ENCODE data around the gene PPP1R3E.

The PPP1R3E gene

GRCh38 chr14:23258256-23258655 lies 44.4 kb downstream of the PPP1R3E start:
- no peak for TF ChIP-seq CTCF (IDR thresholded peaks at IDR 0.05; ENCODE audit: low read depth, low read length, missing control alignments)
- H3K4me3 ChIP-seq (replicated peaks; ENCODE audit: low read depth, low read length): no peak overlapping the region
- no peak for DNase-seq (ENCODE audit: extremely low read depth, low read depth)

GRCh38 chr14:23252420-23253333 lies 50.0 kb downstream of the PPP1R3E start:
- no peak overlapping the region for H3K4me3 ChIP-seq (replicated peaks; ENCODE audit: low read depth, low read length)
- no peak for DNase-seq (ENCODE audit: extremely low read depth, low read depth)

GRCh38 chr14:23252006-23252405 lies 50.7 kb downstream of the PPP1R3E start:
- DNase-seq (ENCODE audit: extremely low read depth, low read depth): no peak
- no peak overlapping the region for H3K4me3 ChIP-seq (replicated peaks; ENCODE audit: low read depth, low read length)
- no peak for TF ChIP-seq CTCF (IDR thresholded peaks at IDR 0.05; ENCODE audit: low read depth, low read length, missing control alignments)

More at GRCh38 chr14:23252420-23253333, 50.0 kb downstream of the PPP1R3E start:
- no peak for TF ChIP-seq CTCF (IDR thresholded peaks at IDR 0.05; ENCODE audit: low read depth, low read length, missing control alignments)

- H3K4me3 ChIP-seq (replicated peaks; ENCODE audit: low read depth, low read length): no peak overlapping the region
Observed at GRCh38 chr14:23249824-23250223, 52.8 kb downstream of the PPP1R3E start.

GRCh38 chr14:23248601-23249000 lies 54.1 kb downstream of the PPP1R3E start:
- no peak overlapping the region for H3K4me3 ChIP-seq (replicated peaks; ENCODE audit: low read depth, low read length)
- TF ChIP-seq CTCF (IDR thresholded peaks at IDR 0.05; ENCODE audit: low read depth, low read length, missing control alignments): no peak
- DNase-seq (ENCODE audit: extremely low read depth, low read depth): no peak

More at GRCh38 chr14:23249824-23250223, 52.8 kb downstream of the PPP1R3E start:
- DNase-seq (ENCODE audit: extremely low read depth, low read depth): no peak
- no peak for TF ChIP-seq CTCF (IDR thresholded peaks at IDR 0.05; ENCODE audit: low read depth, low read length, missing control alignments)
